Adrenal gland (tissue), 5 donors: ENCODE data around the gene VEGFC.

Experiments
- POLR2A ChIP-seq, 2 donors: fragments of 450-650 bp; IDR thresholded peaks; one replicate each; pipeline ENCODE4 v1.6.1; 2017; ENCODE audit warnings: antibody characterized with exemption in 2 of 2, mild to moderate bottlenecking in 2 of 2, moderate library complexity in 1 of 2
- TF ChIP-seq, protein P1 (sequence below), 6 experiments: fragments of 450-650 bp in 4 of 6; fragments of 200-600 bp in 2 of 6; sonication (generic) in 1 of 6; IDR thresholded peaks; 1 replicate in 5 of 6; 2 replicates in 1 of 6; pipeline versions ENCODE4 v1.5.1 to v1.8.0; 2016 to 2021; ENCODE audit warnings: antibody characterized with exemption in 6 of 6, mild to moderate bottlenecking in 2 of 6, moderate library complexity in 1 of 6
- donor health status: DM: no; HTN: no; CAD: no.

GRCh38 chr4:176799653-176800052 lies 6.9 kb upstream of the VEGFC start:
- TF ChIP-seq, protein P1, sequence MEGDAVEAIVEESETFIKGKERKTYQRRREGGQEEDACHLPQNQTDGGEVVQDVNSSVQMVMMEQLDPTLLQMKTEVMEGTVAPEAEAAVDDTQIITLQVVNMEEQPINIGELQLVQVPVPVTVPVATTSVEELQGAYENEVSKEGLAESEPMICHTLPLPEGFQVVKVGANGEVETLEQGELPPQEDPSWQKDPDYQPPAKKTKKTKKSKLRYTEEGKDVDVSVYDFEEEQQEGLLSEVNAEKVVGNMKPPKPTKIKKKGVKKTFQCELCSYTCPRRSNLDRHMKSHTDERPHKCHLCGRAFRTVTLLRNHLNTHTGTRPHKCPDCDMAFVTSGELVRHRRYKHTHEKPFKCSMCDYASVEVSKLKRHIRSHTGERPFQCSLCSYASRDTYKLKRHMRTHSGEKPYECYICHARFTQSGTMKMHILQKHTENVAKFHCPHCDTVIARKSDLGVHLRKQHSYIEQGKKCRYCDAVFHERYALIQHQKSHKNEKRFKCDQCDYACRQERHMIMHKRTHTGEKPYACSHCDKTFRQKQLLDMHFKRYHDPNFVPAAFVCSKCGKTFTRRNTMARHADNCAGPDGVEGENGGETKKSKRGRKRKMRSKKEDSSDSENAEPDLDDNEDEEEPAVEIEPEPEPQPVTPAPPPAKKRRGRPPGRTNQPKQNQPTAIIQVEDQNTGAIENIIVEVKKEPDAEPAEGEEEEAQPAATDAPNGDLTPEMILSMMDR (IDR thresholded peaks at IDR 0.05) = no peak
- TF ChIP-seq POLR2A (IDR thresholded peaks at IDR 0.05) = no peak
